ENCODE measurements around the gene CREBL2.
"Not testable (repeated sequence)": the region's sequence is repeated elsewhere in the genome, so short reads cannot be mapped to it uniquely, and the experiment has no call there.

Gene CREBL2

DNA sequence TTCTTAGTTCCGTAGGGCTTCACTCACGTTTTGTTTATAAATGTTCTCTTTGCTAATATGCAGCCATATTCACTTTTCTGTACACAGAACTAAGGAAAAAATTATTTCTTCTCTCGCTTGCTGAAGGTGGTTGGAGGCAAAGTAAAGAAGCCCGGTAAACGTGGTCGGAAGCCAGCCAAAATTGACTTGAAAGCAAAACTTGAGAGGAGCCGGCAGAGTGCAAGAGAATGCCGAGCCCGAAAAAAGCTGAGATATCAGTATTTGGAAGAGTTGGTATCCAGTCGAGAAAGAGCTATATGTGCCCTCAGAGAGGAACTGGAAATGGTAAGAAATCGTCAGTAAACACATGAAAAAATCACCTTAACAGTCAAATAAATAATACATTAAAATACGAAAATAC, 24.0 kb downstream of the CREBL2 start:
- in situ Hi-C loops (cut with MboI; ENCODE audit: low sequenced_read_pairs), result no loop called here

DNA sequence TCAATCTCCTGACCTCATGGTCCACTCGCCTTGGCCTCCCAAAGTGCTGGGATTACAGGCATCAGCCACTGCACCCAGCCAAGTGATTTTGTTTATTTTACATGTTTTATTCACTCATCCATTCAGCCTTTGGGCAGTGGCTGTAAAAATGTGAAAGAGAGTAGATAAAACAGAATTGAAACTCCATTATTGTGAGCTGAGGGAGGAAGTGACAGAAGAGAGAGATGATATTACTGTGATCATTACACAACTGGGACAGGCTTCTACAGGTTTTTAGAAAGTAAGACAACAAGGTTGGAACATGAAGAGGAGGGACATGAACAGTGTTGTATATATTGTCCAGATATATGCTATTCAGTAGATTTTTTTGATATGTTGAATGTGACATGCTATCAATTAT, 25.0 kb downstream of the CREBL2 start:
- in situ Hi-C loops (cut with MboI; ENCODE audit: low sequenced_read_pairs), result no loop called here

DNA sequence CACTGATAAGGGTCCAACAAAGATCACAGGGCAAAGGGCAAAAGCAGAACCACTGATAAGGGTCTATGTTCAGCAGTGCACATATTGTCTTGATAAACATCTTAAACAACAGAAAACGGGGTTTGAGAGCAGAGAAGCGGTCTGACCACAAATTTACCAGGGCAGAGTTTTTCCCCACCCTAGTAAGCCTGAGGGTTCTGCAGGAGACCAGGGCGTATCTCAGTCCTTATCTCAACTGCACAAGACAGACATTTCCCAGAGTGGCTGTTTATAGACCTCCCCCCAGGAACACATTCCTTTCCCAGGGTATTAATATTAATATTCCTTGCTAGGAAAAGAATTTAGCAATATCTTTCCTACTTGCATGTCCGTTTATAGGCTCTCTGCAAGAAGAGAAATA, 28.3 kb downstream of the CREBL2 start:
- in situ Hi-C loops (cut with MboI; ENCODE audit: low sequenced_read_pairs), result not testable (repeated sequence)

DNA sequence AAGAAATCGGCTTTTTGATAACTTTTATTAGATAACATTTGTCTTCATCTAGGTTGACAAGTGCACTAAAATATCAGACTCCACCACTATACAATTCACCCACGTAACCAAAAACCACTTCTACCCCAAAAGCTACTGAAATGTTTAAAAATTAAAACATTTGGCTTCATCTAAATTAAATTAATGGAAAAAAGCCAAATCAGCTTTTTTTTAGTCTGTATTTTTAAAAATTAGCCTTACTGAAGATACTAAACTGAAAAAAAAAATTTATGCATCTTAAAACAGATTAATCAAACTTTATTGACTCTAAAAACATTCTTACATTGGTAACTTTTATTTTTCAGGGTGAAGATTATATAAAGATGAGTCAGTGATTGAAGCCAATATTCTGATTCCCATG, 30.0 kb downstream of the CREBL2 start:
- in situ Hi-C loops (cut with MboI; ENCODE audit: low sequenced_read_pairs), result no loop called here

DNA sequence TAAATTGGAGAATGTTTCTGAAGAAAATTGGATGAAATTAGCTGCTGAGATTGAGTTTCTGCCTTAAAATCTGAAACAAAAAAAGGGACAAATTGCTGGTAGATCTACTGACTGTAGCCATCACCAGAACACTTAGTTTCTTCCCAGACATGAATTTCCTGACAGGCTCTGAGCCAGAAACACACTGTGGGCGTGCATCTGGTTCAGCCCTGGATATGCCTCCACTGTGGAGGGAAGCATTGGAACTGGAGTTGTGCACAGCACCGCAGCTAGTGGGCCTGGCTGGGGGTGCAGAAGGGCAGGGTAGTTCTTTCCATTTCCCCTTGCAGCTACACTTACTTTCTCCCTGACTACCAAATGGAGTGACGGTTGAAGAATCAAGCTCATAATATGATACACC, 31.2 kb downstream of the CREBL2 start:
- in situ Hi-C loops (cut with MboI; ENCODE audit: low sequenced_read_pairs), result no loop called here

DNA sequence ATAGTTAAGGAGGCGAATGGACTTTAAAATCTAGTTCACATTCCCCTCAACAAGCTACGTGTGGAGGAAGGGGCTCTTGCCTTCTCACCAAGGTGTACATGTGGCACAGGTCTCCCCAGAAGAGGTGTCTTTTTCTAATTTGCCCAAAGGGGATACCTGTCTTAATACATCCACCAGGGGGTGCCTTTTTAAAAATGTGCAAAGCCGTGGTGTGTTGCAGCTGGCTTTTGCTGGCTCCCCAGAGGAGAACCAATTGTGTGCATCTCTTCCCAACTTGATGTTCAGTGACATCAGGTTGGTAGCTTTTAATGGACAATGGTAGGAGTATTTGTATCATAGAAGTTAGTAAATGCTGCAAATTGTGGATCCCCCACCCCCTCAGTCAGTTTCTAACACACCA, 33.8 kb downstream of the CREBL2 start:
- in situ Hi-C loops (cut with MboI; ENCODE audit: low sequenced_read_pairs), result no loop called here

DNA sequence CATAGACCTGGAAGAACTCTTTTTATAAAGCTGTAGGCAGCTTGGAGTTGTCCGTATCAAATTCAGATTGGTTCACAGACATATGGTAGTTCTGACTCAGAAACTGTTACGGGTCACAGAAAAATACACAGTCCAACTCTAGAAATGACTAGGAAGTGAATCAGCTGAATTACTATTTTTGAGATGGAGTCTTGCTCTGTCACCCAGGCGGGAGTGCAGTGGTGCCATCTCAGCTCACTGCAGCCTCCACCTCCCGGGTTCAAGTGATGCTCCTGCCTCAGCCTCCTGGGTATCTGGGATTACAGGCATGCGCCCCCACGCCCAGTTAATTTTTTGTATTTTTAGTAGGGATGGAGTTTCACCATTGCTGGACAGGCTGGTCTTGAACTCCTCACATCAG, 34.3 kb downstream of the CREBL2 start:
- in situ Hi-C loops (cut with MboI; ENCODE audit: low sequenced_read_pairs), result not testable (repeated sequence)

DNA sequence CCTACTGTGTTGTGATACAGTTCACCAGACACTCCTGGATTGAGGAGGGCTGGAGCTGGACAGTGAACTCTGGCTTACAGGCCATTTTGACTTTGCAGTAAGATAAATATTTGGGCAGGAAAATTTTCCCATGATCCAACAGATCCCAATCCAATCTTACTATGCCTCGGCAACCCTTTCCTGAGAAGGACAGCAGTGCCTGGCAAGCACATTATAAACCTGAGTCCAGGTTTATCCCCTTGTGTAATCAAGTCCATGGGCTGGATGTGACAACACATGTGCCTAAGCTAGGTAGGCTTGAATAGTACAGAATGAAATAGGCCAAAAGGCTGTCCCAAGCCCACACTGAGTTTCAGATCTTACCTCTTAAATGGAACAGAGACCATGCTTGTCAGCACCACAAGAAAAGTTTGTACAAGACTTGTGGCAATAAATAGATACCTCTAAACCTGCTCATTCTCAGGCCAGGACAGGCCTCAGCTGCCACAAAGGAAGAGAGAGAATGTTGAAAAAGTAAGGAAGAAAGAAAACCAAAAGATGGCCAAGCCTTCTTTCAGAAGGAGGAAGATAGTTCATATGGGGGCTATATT, 34.9 kb downstream of the CREBL2 start:
- in situ Hi-C loops (cut with MboI; ENCODE audit: low sequenced_read_pairs), result no loop called here

DNA sequence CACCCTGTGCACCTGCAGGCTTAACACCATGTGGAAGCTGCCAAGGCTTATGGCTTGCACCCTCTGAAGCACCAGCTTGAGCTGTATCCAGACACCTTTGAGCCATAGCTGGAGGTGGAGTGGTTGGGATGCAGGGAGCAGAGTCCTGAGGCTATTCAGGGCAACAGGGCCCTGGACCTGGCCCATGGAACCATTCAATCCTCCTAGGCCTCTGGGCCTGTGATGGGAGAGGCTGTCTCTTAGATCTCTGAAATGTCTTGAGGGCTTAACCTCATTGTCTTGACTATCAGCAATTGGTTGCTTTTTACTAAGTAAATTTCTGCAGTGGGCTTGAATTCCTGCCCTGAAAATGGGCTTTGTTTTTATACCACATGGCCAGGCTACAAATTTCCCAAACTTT, 36.6 kb downstream of the CREBL2 start:
- in situ Hi-C loops (cut with MboI; ENCODE audit: low sequenced_read_pairs), result no loop called here

DNA sequence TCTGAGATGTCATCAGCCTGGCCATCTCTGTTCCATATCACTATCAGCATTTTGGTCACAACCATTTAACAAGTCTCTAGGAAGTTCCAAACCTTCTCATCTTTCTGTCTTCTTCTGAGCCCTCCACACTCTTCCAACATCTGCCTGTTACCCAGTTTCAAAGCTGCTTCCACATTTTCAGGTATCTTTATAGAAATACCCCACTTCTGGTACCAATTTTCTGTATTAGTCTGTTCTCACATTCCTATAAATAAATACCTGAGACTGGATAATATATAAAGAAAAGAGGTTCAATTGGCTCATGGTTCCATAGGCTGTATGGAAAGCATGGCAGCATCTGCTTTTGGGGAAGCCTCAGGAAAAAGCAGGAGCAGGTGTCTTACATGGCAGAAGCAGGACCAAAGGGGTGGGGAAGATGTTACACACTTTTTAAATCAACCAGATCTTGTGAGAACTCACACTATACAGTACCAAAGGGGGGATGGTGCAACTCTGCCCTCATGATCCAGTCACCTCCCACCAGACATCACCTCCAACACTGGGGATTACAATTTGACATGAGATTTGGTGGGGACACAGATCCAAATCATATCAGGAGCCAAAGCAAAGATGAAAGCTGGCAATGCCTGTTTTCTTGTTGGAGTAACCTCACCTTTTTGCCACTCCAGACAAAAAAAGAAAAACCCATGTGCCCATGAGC, 37.4 kb downstream of the CREBL2 start:
- in situ Hi-C loops (cut with MboI; ENCODE audit: low sequenced_read_pairs), result no loop called here

DNA sequence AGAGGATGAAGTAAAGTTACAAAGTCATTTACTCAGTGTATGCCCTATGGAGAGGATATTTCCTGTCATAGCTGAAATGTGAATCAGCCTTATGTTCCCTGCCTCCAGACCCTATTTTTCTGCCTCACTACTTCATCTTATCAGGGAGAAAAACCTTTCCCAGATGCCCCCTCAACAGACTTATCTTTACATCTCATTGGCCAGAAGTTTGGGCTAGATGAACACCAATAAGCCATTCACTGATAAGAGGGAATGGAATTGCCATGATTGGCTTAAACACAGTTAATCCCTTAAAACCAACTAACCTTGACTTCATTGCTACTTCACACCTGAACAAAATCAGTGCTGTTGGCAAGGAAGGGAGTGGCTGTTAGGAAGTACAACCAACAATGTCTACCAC, 40.1 kb downstream of the CREBL2 start:
- in situ Hi-C loops (cut with MboI; ENCODE audit: low sequenced_read_pairs), result no loop called here

DNA sequence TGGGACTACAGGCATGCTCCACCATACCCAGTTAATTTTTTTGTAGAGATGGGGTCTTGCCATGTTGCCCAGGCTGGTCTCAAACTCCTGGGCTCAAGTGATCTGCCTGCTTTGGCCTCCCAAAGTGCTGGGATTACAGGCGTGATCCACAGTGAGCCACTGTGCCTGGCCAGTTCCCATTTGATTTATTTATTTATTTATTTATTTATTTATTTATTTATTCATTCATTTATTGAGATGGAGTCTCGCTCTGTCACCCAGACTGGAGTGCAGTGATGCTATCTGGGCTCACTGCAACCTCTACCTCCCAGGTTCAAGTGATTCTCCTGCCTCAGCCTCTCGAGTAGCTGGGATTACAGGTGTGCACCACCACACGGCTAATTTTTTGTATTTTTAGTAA, 41.0 kb downstream of the CREBL2 start:
- in situ Hi-C loops (cut with MboI; ENCODE audit: low sequenced_read_pairs), result not testable (repeated sequence)

DNA sequence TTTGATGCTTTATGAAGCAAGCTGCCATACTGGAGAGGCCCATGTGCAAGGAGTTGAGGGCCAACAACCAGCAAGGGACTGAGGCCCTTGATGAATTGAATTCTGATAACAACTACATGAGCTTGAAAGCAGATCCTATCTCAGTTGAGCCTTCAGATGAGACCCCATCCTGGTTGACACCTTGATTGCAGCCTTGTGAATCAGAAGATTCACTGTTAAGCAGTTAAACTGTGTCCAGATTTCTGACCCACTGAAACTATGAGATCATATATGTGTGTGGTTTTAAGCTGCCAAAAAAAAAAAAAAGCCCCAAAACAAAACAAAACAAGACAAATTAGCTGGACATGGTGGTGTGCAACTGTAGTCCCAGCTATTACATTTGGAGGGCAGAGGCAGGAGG, 42.2 kb downstream of the CREBL2 start:
- in situ Hi-C loops (cut with MboI; ENCODE audit: low sequenced_read_pairs), result no loop called here

DNA sequence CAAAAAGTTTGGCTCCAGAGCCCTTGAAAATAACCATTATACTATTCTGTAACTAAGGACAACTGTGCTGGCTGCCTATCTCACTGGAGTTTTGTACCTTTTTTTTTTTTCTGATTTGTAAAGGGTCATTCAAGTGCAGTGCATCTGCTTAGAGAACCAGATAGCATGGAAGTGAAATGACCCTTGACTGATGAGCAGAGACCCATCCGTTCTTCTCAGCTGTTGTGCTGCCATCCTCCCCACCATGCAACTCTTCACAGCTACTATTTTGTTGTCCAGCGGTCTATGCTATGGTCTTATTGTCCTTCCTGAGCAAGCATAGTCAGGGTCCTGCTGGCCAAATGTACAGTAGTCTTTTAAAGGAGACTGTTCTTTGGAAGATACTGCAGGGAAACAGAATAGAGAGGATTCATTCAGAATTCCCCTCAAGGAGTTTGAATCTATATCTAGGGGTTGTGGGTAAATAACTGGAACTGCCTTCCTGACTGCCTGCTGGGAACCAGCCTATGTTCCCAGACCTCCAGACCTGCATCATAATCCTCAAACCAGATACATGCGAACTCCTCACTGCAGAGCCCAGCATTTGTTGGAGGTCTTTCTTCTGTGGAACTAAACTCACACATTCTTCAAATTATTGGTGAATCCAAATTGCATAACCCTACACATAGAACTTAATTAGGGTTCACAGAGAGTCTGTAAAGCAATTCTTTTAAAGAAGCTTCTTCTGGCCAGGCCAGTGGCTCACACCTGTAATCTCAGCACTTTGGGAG, 43.2 kb downstream of the CREBL2 start:
- in situ Hi-C loops (cut with MboI; ENCODE audit: low sequenced_read_pairs), result no loop called here

DNA sequence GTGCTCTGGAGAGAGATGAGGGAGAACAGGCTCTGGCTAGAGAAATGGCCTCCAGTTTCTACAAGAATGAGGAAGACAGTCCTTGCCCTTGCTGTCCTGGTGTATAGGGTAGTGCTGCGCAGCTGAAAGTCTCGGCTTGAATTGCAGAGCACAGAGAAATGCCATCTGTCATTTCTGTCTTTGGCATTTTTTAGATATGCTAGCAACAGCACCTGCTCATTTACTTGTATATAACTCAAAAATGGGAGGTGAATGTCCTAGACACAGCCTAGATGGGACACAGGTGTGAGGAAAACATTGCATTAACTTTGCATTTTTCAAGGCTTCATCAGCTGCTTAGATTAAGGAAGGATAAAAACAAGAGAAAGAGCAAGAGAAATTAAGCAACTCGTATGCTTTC, 48.5 kb downstream of the CREBL2 start:
- in situ Hi-C loops (cut with MboI; ENCODE audit: low sequenced_read_pairs), result no loop called here

DNA sequence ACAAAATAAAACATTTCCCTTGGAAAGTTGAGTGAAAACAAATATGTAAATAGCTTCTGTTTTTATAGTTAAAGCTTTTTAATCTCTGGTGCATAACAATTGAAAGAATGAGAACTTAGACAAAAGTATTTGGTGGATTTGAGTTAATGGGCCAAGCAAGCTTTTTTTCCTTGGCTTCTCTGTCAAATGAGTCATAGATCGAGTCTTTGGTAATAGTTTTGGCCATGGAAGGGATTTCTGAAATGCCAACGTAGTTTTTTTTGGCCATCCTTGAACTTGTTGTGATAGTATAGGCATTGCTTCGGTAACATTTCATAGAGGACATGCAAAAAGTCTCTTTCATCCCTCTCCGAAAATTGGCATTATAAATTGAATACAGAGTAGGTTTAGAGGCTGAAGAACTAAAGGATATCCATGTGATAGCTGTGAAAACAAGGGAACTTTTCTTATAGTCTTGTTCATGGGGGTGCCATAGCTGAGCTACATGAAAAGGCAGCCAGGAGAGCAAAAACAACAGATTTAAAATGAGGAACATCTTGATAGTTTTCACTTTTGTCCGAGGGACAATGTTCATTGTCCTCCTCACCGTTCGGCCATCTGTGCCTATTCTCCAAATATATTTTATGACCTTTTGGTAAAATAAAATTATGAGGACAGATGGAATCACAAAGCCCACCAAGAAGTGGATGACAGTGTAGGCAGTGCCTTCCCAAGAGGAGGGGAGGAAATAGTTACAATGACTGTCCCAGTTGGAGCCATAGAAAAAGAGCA, 49.6 kb downstream of the CREBL2 start:
- in situ Hi-C loops (cut with MboI; ENCODE audit: low sequenced_read_pairs), result no loop called here

DNA sequence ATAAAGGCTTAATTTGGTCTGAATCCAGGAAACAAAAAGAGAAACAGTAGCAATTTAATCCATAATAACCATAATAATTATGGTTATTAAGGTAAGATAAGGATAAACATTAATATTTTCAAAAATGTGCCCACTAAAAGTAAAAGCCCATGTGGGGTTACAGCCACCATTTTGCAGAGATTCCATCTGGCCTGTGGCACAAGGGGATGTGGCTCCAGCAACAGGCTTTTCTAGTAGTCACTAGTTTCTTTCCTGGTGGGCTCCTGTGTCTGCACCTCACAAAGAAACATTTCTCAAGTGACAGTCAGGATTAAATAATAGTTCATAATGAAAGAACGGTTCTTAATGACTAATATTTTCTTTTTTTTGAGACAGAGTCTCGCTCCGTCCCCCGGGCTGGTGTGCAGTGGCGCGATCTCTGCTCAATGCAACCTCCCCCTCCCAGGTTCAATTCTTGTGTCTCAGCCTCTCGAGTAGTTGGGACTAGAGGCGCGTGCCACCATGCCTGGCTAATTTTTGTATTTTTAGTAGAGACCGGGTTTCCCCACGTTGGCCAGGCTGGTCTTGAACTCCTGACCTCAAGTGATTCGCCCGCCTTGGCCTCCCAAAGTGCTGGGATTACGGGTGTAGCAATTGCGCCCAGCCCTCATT, 52.1 kb downstream of the CREBL2 start:
- in situ Hi-C loops (cut with MboI; ENCODE audit: low sequenced_read_pairs), result no loop called here

DNA sequence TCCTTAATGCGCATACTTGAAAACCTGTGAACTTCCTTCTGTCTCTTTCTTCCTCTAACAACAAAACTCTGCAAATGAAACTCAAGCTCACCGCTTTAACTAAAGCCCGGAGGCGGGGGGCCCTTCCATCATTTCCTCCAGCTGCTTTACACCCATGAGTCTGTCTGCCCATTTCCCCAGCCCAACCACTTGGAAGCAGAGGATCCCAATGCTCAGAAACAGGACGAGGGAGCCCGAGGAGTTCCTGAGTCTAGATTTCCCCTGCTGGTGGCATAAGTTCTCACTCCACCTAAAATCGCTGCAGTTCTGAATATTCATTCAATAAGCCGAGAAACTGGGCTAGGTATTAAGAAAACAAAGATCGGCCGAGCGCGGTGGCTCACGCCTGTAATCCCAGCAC, 53.5 kb downstream of the CREBL2 start:
- in situ Hi-C loops (cut with MboI; ENCODE audit: low sequenced_read_pairs), result no loop called here

DNA sequence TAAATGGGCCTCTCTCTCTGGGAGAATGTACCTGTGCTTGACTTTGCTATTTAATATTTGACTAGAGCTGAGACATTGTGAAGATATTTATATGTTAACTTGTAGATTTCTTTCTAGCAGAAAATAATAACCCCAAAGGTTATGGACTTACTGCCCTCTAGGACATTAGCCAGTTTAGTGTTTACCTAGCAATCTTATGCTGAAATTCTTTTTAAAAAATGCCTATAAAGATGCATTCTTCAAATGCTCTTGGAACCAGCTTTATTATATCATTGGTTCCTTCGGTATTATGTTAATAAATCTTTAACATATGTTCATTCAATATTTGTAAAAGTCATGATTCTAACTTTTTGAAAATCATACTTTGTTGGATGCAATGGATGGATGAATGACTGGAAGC, 56.3 kb downstream of the CREBL2 start:
- in situ Hi-C loops (cut with MboI; ENCODE audit: low sequenced_read_pairs), result no loop called here

DNA sequence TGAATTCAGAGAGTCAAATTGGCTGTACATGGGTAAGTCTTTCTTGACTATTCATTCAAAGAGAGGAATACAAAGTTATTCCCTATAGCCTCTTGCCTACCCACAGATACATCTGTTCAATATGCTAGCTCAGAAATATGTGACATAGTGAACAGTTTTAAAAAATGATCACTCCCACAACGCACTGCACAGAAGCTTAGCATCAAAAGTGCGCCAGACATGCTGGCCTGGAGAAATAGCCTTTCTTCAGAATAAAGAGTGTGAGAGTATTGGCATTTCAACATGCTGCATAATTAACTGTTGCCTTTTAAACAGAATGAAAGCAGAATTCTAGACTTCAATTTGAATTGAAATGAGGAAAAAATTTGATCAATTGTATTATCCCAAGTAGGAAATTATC, 57.3 kb downstream of the CREBL2 start:
- in situ Hi-C loops (cut with MboI; ENCODE audit: low sequenced_read_pairs), result no loop called here
